GM18517 (cell line): ENCODE results near the gene EBLN1.
A peak's percentile ranks its signal among the peaks of the same experiment; 100 is the strongest.

Experiments
- ATAC-seq: cut with Tn5 transposase; IDR thresholded peaks from one replicate; pipeline ENCODE4 v1.9.1; 2021; ENCODE audit warnings: mild to moderate bottlenecking, moderate library complexity; ENCODE audit not compliant: unreplicated experiment

EBLN1 gene

DNA sequence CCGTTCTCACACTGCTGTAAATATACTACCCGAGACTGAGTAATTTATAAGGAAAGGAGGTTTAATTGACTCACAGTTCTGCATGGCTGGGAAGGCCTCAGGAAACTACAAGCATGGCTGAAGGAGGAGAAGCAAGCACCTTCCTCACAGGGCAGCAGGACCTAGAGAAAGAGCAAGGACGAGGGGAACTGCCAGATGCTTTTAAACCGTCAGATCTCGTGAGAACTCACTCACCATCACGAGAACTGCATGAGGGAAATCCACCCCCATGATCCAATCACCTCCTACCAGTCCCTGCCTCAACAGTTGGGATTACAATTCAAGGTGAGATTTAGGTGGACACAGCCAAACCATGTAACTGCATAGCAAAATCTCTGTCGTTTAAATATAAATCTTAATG, at the start of gene EBLN1:
Gene EBLN1 (minus strand): TSS at position 174 of the 400 bp plus-strand sequence. CDS start 8,032 bp downstream, outside the sequence.
- no peak for ATAC-seq

DNA sequence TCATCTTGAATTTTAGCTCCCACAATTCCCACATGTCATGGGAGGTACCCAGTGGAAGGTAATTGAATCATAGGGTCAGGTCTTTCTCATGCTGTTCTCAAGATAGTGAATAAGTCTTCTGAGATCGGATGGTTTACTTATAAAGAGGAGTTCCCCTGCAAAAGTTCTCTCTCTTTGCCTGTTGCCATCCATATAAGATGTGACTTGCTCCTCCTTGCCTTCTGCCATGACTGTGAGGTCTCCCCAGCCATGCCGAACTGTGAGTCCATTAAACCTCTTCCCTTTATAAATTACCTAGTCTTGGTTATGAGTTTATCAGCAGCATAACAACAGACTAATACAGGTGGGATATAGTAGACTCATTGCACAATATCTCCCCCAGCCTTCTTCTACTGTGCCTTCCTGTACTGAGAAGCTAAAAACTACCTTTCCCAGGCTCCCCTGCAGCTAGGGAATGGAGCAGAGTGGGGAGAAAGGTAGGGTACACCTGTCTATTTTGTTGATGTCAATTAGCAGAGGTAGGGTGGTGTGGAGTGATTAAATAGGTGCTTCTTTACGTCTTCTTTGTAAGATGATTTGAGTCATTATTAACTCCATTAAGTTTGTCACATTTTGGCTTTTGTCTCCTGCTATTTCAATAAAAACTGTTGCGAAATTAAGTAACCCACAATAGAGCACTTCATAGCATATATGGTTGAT, 48.2 kb upstream of the EBLN1 start:
- no peak for ATAC-seq

DNA sequence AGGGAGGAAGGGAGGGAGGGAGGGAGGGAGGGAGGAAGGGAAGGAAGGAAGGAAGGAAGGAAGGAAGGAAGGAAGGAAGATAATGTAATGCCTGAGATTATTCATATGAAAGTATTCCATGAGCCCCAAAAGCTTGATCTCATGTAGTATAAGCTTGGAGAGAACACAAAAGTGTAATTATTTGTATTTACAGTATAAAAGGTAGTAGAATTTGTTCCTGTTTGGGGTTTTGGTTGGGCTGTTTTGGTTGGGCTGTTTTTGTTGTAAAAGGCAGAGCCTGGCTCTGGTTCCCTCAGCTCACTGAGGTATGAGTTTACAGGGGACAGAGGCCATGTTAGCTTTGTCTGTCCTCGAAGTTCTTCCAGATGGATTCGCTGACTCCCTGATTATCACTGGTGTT, 45.3 kb upstream of the EBLN1 start:
- no peak for ATAC-seq

DNA sequence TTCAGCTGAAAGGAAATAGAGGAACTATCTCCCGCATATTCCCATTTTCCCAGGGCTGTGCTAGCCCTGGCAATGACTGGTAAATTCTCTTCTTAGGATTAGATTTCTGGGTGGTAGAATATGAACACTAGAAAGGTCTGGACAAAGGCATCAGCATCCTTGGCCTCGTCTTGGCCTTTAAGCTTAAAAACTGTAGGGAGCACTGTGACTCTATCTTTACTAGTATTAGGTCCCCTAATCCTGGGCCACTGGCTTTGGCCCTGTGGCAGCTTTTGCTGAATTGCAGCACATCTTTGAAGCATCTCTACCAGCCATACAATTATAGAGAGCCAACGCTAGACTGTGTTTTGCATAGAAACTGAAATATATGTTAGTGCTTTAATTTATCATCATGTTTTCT, 41.5 kb upstream of the EBLN1 start:
- ATAC-seq, result peak; percentile 56

DNA sequence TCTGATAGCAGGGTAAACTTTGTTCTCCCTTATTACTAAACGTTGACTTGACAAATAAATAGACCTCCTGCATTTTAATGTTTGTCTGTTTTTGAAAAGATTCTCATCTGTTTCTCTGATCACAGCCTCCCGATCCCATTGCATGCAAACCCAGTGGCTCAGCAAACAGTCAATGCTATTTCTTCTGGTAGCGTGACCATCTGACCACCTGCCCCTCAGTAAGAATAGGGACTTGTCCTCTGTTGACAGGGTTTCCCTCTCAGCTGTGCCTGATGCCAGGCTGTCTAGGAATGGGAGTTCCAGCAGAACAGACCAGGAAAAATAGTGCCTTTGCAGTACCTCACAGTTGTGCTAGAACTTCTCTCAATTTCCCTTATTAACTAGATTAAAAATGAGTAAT, 40.7 kb upstream of the EBLN1 start:
- no peak for ATAC-seq

DNA sequence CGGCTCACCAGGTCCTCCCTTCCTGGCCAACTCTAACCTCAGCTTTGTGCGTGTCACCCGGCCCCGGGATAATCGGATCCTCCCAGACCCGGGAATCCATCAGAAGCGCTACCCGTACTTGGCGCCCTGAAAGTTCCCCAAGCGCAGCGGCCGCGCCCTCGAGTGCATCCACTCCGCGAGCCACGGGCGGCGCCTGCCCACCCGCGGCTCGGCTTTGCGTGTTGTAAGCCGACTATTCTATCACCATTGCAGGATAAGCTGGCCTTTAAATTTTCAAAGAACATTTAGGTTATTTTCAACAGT, 35.7 kb upstream of the EBLN1 start:
- no peak for ATAC-seq

DNA sequence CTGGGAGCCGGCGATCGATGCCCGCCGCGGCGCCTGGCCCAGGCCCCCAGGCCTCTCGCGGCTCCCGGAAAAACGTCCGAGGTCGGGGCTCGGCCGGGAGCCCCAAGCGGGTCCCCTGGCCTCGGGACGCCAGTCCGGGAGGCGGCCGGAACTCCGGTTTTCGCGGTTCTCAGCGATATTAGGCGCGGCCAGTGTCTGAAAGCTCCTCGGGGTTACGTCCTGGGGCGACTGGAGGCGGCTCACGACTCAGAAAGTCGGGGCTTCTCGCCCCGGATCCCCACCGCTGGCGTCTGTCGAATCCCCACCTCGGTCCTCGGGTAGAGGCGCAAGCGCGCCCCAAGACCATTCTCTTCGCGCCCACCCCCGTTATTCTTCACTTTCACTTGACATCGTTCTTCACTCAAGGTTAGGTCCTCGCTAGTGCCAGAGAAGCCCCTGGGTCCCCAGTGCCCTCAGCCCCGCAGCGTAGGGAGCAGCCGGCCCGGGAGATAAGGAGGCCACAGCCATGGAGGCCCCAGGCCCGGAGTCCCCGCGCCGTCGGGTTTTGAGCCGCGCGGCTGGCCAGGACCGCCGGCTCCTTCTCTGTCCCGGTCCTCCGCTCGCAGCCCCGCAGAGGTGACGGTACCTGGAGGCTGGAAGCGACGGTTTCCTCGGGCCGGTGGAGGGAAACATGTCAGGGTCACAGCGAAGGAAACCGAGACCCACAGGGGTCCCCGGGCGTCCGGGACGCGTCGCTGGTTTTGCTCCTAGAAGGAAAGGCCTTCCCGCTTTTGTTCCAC, 35.2 kb upstream of the EBLN1 start:
- peak; percentile 15 for ATAC-seq

DNA sequence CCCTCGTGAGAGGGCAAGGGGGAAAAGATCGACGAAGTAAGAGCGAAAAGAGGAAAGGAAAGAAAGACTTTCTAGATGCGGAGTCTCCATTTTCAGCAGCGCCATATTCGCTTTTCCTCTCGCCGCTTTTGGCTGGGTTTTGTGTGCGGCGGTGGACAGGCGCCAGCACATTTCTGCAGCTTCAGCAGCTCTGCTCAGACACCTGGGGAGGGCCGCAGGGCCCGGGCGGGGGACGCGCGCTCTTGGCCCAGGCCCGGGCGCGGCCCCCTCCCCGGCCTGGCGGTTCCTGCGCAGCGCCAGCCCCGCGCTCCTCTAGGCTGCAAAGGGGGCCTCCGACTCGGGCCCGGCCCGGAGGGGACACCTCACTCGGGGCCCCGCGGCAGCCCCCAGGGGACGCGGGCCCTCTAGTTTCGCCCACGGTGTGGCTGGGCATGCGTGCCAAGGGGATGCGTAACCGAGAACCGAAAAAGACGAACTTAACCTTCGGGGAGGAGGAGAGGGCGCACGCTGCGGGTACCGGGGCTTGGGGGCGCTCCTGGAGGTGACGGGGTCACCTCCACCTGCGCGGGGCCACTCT, 34.5 kb upstream of the EBLN1 start:
- ATAC-seq, result peak; percentile 53

DNA sequence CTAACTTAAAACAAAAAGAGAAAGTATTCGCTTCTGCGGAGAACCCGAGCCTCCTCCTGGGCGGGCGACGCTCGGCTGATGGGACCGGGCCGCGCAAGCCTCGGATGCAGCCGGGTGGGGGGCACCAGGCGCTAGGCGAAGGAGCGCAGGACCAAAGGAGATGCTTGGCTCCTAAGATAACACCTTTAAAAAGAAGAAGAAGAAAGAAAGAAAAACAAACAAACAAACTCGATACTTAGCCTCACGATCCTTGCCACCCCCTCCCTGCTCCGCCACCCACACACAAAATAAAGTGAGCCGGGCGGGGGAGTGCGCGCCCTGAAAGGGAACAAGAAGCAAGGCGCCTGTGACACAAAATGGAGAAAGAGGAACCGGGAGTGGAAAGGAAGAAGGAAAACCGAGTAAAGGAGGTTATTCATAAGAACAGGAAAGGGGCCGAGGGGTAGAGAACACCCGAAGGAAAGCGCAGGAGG, 34.0 kb upstream of the EBLN1 start:
- ATAC-seq, result peak; percentile 61

DNA sequence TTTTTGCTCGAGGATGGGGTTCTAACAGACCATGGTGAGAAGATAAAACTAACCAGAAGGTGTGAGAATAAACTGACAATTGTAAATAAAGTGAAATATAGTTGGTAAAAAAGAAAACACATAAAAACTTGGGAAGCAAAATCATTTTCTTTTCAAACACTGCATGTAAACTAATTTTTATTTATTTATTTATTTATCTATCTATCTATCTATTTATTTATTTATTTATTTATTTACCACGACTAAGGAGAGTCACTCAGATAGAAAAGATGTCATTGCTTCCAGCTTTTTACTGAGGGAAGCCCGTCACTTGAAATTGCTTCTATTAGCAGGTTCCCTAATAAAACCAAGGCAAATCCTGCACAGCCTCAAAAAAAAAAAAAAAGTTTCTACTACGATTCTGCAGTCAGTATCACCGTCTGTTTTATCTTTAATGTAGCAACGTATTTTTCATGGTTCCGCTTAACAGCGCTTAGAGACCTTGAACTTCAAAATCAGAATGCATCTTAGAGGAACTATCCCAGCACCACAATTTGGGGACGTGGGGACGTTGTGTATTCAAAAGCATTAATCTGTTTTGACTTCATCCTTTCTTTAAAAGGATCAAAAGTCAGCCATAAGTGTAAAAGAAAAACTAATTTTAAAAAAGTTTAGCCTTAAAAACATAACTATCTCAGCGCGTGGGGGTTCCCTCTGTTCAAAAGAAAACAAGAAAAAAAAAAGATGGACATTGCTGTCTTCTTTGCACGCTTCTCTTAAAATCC, 33.3 kb upstream of the EBLN1 start:
- ATAC-seq, result no peak

DNA sequence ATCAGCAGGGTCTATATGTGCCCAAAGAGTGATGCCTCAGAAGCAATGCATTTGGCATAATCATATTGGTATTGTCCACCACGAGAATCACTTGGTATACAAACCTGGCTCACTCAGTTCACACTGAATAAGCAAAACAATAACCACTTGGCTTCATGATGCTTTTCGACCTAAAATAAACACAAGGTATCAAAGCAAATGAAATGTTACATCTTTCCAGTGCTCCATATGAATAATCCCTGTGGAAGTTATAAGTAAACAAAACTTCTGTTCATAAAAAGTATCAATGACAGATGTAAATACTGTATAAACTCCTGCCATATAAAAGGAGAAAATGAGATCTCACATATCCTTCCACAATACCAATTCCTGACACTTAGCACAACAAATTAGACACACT, 29.8 kb upstream of the EBLN1 start:
- ATAC-seq, result no peak

DNA sequence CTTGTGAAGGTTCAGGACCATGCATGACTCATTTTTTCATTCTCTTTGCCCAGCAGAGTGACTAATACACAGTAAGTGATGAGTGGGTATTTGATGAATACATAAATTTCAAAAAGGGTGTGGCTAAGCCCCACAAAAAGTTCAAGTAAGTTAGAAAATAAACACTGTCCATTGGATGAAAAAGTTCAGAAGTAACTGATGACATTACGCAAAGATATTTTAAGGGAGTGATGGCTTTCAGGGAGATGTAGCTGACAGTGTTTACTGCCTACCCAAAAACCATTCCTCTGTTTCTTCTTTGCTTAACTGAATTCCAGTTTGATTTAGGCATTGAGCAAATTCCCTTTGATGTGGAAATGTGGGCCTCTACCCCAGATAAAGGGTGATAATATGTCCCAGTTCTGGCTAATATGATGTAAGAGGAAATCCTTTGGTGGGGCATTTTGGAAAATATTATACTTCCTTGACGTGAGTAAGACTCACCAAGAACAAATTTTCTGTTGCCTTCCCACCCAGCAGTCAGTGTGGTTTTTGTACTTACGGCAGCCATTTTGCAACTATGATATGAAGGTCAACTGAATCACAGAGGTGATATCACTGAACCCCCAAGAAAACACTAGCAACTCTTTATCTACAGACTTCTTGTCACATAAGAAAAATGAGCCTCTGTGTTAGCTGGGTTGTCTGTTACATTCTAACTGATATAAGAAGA, 29.0 kb upstream of the EBLN1 start:
- no peak for ATAC-seq

DNA sequence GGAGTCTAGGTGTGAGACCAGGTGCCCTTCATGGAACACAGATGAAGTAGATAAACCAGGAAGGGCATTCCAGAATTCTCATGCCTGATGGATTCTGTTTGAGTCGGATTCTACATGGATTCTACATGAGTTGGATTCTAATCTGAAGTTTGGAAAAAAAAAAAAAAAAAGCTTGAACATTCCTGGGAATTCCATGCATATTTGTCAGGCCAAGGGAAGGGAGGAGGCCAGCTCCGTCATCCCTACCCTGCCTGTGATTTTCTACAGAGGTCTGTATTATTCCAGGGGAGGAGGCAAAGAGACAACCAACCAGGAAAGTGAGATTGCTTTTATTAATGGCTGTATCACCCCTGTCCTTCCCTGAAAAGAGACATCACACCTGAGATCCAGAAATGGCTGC, 27.8 kb upstream of the EBLN1 start:
- ATAC-seq, result no peak

DNA sequence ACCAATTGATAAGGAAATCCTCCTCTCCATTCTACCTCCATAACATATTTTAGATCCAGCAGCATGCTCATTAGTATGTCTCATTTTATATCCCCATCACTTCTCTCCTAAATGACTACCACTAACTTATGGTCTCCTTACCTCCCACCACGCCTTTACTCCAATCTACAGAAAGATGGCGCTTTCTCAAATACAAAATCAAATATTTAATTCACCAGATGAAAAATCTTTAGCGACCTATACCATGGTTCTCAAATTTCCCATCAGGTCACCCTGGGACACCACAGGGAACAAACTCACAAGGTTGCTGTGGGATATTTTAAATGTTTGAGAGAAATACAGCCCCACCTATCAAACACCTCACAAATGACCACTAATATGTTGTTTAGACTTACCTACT, 27.0 kb upstream of the EBLN1 start:
- no peak for ATAC-seq

DNA sequence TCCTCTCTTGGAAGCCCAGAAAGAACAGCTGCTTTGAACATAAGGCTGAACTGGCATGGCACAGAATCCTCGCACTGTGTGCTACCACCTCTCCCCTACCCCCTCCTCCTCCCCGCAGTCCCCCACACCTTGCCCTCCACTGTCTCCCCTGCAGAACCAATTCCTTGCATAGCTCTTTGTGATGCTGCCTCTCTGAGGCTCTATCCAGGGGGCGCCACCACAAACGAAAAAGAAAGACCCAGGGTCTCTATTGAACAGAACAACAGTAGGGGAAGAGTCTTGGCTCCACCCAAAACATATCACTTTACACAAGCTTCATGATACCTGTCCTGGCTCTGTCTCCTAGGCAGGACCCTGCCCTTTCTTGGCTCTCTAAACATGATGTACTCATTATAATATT, 26.2 kb upstream of the EBLN1 start:
- ATAC-seq, result no peak

DNA sequence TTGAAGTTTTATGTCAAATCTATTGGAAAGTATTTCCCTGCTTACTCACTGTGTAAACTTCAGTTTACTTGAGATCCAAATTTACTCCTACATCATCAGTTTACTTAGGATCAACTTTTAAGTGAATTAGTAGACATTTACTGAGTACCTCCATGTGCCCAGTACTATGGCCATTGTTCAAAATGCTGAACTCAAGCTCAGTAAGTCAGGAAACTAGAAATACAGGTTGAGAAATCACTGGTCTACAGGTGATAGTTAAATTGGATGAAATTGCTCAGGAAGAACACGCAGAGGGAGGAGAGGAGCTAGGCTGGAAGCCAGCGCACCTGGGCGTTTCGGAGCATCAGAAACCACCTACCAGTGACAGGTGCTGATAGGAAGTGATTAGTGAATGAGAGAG, 25.5 kb upstream of the EBLN1 start:
- no peak for ATAC-seq

DNA sequence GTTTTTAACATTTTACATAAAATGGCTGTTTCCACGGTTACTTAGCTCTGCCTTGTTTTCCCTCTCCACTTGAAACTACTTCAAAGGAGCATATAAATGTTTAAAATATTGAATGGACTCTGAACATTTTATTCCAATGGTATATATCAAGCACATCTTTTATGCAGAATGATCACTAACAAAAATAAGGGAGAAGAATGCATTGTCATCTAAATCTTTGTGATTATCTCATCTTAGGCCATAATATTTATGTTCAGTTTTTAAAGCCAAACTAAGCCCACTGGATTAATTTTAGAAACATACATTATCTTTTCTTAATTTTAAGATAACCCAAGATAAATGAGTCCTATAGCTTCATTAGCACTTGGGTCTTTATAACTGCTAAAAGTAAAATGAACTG, 13.4 kb upstream of the EBLN1 start:
- no peak for ATAC-seq

DNA sequence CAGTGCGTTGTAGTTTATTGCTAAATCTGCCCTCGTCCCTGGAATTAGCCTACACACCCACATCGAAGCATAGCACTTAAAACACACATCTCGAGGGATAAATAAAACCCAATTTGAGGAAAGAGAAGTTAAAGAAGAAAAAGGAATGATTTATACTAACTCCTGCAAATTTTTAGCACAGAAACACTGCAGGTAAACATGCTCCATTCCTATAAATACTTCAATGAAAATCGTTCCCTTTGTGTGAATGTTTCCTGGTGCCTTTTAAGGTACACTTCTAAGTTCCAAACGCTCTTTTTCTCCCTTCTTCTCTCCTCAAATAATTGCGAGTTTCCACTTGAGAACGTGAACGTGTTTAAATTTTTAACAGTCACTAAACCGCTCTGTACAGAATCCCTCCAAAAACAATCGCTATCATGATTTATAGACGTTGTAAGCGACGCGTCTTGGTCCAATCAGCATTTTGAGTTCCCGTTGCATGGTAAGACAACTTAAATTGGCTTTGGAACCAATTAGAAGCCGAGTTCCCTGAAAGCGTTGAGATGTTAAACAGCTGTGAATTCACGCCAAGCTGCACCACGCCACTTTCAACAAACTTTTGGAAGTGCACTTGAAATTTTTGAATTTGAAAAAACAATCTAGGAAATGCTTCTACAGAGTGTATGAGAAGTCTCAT, 12.5 kb upstream of the EBLN1 start:
- ATAC-seq, result no peak

DNA sequence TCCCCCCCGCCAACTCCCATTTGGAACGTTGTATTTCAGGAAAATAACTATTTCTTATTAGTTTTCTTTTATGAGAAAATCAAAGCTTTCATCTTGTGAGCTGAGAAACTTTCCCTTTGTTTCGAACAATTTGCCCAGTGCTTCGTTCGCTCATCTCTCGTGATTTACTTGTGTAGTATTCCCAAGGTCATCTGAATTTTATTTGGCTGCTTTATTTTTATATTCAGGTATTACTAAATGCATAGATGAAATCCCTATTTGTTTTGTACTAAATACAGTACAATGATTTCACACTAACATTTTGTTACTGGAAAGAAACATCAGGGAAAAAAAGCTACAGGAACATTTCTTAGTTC, 12.0 kb upstream of the EBLN1 start:
- no peak for ATAC-seq
